ENCODE results near the gene PASK.

DNA sequence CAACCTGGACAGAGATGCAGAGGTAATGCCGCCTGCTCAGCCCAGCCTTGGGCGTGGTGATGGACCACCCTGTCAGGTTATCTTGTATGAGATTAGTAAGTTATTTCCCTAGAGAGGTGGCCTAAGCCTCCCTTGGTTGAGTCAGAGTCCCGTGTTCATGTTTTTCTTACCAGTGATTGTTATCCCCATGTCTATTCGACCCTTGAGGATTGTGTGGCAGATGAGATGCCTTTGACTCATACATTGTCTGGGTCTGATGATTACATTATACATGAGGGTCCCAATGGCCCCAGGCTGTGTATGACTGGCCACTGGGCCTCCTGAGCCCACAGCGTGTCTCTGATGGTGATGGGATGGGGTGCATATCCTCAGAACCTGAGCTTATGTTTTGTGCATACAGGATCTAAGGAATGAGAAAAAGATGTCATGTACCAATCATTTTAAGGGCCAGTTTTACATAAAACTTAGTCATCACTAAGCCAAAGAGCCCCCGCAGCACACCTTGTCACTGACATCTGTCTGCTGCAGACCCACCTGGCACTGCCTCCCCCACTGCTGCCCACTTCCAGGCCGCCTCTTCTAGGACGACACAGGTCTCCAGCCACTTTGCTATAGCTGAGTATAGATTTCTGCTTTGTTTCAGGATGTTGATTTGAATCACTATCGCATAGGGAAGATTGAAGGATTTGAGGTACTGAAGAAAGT, 8.7 kb upstream of the PASK start:
- TF ChIP-seq, protein P1, sequence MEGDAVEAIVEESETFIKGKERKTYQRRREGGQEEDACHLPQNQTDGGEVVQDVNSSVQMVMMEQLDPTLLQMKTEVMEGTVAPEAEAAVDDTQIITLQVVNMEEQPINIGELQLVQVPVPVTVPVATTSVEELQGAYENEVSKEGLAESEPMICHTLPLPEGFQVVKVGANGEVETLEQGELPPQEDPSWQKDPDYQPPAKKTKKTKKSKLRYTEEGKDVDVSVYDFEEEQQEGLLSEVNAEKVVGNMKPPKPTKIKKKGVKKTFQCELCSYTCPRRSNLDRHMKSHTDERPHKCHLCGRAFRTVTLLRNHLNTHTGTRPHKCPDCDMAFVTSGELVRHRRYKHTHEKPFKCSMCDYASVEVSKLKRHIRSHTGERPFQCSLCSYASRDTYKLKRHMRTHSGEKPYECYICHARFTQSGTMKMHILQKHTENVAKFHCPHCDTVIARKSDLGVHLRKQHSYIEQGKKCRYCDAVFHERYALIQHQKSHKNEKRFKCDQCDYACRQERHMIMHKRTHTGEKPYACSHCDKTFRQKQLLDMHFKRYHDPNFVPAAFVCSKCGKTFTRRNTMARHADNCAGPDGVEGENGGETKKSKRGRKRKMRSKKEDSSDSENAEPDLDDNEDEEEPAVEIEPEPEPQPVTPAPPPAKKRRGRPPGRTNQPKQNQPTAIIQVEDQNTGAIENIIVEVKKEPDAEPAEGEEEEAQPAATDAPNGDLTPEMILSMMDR (IDR thresholded peaks at IDR 0.05 in 2 of 3, conservative IDR thresholded peaks at IDR 0.05 in 1 of 3; ENCODE audit: borderline replicate concordance in 1 of 3, insufficient read depth in 1 of 3, low read depth in 2 of 3, low read length in 2 of 3): no peak
- no peak for TF ChIP-seq POLR2A (IDR thresholded peaks at IDR 0.05; ENCODE audit: borderline replicate concordance, extremely low read depth, insufficient read depth, insufficient read length)
- TF ChIP-seq EZH2 (IDR thresholded peaks at IDR 0.05): no peak
- no peak for TF ChIP-seq SP1 (IDR thresholded peaks at IDR 0.05; ENCODE audit: low read depth)
- TF ChIP-seq ZFX (IDR thresholded peaks at IDR 0.05): no peak
- TF ChIP-seq POLR2AphosphoS5 (IDR thresholded peaks at IDR 0.05; ENCODE audit: low read depth, low read length): no peak
- TF ChIP-seq, protein P2, sequence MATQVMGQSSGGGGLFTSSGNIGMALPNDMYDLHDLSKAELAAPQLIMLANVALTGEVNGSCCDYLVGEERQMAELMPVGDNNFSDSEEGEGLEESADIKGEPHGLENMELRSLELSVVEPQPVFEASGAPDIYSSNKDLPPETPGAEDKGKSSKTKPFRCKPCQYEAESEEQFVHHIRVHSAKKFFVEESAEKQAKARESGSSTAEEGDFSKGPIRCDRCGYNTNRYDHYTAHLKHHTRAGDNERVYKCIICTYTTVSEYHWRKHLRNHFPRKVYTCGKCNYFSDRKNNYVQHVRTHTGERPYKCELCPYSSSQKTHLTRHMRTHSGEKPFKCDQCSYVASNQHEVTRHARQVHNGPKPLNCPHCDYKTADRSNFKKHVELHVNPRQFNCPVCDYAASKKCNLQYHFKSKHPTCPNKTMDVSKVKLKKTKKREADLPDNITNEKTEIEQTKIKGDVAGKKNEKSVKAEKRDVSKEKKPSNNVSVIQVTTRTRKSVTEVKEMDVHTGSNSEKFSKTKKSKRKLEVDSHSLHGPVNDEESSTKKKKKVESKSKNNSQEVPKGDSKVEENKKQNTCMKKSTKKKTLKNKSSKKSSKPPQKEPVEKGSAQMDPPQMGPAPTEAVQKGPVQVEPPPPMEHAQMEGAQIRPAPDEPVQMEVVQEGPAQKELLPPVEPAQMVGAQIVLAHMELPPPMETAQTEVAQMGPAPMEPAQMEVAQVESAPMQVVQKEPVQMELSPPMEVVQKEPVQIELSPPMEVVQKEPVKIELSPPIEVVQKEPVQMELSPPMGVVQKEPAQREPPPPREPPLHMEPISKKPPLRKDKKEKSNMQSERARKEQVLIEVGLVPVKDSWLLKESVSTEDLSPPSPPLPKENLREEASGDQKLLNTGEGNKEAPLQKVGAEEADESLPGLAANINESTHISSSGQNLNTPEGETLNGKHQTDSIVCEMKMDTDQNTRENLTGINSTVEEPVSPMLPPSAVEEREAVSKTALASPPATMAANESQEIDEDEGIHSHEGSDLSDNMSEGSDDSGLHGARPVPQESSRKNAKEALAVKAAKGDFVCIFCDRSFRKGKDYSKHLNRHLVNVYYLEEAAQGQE (IDR thresholded peaks at IDR 0.05; ENCODE audit: low read depth): no peak
- TF ChIP-seq EZH2phosphoT487 (IDR thresholded peaks at IDR 0.05; ENCODE audit: borderline replicate concordance): no peak
- TF ChIP-seq, protein P3, sequence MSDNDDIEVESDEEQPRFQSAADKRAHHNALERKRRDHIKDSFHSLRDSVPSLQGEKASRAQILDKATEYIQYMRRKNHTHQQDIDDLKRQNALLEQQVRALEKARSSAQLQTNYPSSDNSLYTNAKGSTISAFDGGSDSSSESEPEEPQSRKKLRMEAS (IDR thresholded peaks at IDR 0.05): no peak
- TF ChIP-seq RAD21 (IDR thresholded peaks at IDR 0.05; ENCODE audit: low read depth): no peak
- TF ChIP-seq JUND (IDR thresholded peaks at IDR 0.05): no peak
- no peak for TF ChIP-seq CEBPB (IDR thresholded peaks at IDR 0.05; ENCODE audit: low read depth)
- no peak for TF ChIP-seq EGR1 (IDR thresholded peaks at IDR 0.05; ENCODE audit: low read depth)
- TF ChIP-seq, protein P4, sequence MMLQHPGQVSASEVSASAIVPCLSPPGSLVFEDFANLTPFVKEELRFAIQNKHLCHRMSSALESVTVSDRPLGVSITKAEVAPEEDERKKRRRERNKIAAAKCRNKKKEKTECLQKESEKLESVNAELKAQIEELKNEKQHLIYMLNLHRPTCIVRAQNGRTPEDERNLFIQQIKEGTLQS (IDR thresholded peaks at IDR 0.05): no peak

All from HCT116 (cell line).